NB4 (cell line): Measurements from ENCODE around the gene DYNLL2.
A peak's percentile ranks its signal among the peaks of the same experiment; 100 is the strongest.
"Not testable (repeated sequence)": the region's sequence is repeated elsewhere in the genome, so short reads cannot be mapped to it uniquely, and the experiment has no call there.

Experiments used
- DNase-seq: peaks from one replicate; pipeline ENCODE4 v3.0.0; 2010; ENCODE audit warnings: low read depth
- H3K4me3 ChIP-seq: one replicate; pipeline ENCODE4 v1.5.1; 2011; ENCODE audit warnings: mild to moderate bottlenecking, low read depth, low read length, moderate library complexity
- MYC ChIP-seq: IDR thresholded peaks from 2 replicates; pipeline ENCODE4 v1.6.1; 2011; ENCODE audit warnings: low read depth, low read length
- POLR2A ChIP-seq: IDR thresholded peaks from 2 replicates; pipeline ENCODE4 v1.6.1; 2011; ENCODE audit warnings: mild to moderate bottlenecking; ENCODE audit not compliant: insufficient read length; ENCODE audit errors: extremely low read depth
- TF ChIP-seq, protein P1 (sequence below): IDR thresholded peaks from 2 replicates; pipeline ENCODE4 v1.6.1; 2011; ENCODE audit warnings: low read depth, low read length
- TF ChIP-seq, protein P2 (sequence below): IDR thresholded peaks from one replicate; pipeline ENCODE4 v1.5.1; 2012; ENCODE audit warnings: low read depth, low read length

Gene DYNLL2

DNA sequence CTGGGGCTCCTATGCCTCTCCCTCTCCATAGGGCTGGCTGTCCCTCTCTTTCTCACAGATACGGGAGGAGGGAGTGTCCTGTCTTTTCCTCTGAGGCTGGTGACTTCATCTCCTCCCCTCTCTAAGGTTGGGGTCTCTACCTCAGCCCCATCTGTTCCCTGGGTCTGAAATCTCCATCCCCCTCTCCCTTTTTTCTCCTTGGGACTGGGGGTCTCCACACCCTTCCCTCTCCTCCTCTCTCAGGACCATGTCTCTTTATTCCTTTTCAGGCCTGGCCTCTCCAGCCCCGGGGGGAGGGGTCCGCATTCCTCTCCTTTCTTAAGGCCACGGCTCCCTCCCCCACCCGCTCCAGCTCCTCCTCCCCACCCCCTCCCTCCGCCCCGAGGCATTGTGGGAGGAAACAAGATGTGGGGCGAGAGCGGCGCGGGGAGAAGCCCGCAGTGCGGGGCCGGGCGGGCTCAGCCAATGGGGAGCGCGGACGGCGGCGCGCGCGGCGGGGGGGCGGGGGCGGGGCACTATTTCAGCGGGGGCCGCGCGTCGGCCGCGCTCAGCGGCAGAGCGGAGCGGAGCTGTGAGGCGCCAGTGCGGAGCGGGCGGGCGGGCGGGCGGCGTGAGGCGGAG, at the start of gene DYNLL2:
Gene DYNLL2, plus strand, starts transcription at position 550 of the 621 bp plus-strand sequence. CDS start 3,672 bp downstream, outside the sequence.
- DNase-seq = peak; percentile 89
- H3K4me3 ChIP-seq = peak within 1 kb of the TSS; percentile 80

DNA sequence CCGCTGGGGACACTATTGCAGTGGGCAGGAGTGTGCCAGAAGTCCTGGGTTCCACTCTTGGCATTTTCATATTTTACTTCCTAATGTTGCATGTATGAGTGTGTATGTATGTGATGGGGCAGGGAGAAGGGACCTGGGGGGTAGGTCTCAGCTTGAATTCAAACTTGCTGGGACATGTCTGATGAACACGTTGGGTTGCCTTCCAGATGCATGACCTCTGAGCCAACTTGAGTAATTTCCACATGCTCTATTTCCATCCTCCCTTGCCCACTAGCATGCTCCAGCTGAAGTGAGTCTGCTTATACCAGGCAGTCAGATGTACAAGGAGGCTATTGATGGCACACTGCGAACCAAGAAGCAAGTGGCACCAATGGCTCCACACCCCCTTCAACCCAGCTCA, 43.2 kb upstream of the DYNLL2 start:
- DNase-seq = no peak
- TF ChIP-seq, protein P1, sequence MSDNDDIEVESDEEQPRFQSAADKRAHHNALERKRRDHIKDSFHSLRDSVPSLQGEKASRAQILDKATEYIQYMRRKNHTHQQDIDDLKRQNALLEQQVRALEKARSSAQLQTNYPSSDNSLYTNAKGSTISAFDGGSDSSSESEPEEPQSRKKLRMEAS = no peak
- TF ChIP-seq MYC (no peak), POLR2A (no peak)
- TF ChIP-seq, protein P2, sequence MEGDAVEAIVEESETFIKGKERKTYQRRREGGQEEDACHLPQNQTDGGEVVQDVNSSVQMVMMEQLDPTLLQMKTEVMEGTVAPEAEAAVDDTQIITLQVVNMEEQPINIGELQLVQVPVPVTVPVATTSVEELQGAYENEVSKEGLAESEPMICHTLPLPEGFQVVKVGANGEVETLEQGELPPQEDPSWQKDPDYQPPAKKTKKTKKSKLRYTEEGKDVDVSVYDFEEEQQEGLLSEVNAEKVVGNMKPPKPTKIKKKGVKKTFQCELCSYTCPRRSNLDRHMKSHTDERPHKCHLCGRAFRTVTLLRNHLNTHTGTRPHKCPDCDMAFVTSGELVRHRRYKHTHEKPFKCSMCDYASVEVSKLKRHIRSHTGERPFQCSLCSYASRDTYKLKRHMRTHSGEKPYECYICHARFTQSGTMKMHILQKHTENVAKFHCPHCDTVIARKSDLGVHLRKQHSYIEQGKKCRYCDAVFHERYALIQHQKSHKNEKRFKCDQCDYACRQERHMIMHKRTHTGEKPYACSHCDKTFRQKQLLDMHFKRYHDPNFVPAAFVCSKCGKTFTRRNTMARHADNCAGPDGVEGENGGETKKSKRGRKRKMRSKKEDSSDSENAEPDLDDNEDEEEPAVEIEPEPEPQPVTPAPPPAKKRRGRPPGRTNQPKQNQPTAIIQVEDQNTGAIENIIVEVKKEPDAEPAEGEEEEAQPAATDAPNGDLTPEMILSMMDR = no peak
- no peak overlapping the region for H3K4me3 ChIP-seq

More for the DNA sequence above, at the start of gene DYNLL2:
- peak; percentile 38 for TF ChIP-seq POLR2A
- TF ChIP-seq, protein P2 = no peak

DNA sequence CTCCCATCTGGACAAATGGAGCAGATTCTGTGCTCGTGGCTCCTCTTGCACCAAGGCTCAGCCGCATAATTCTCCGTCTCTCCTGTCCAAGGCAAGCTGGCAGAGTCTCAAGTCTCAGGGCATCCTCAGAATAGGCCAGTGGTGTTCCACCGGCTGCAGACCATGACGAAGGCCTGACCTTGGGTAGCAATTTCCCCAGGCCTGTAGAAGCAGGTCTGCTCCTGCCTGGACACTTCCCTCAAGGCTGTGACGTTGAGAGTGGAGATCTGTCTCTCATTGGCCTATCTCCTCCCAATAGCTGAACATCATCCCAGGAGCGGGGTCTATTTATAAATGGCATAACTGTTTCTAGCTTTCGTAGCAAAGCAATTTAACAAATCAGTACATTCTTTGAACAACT, 42.8 kb upstream of the DYNLL2 start:
- no peak for DNase-seq
- TF ChIP-seq POLR2A (no peak), MYC (no peak)
- TF ChIP-seq, protein P1 = no peak
- TF ChIP-seq, protein P2 = no peak

DNA sequence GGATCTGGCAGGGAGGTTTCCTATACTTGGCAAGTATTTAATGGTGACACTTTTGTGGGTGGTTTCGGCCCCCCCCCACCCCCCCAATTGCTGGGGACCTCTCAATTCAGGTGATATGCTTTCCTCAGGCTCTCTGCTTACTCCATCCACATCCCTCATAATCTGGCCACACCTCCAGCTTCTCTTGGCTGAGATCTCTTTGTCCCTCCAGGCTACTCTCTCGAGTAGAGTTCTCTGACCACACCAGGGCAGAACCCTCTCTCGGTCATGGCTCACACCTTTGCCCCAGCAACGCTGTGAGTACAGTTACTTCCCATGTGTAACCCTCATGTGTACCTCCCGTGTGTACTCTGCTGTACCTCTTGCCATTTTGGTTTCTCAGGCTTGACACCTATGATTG, 42.1 kb upstream of the DYNLL2 start:
- no peak for DNase-seq
- TF ChIP-seq MYC (no peak), POLR2A (no peak)
- no peak overlapping the region for H3K4me3 ChIP-seq

More for the DNA sequence above, 42.8 kb upstream of the DYNLL2 start:
- no peak overlapping the region for H3K4me3 ChIP-seq

DNA sequence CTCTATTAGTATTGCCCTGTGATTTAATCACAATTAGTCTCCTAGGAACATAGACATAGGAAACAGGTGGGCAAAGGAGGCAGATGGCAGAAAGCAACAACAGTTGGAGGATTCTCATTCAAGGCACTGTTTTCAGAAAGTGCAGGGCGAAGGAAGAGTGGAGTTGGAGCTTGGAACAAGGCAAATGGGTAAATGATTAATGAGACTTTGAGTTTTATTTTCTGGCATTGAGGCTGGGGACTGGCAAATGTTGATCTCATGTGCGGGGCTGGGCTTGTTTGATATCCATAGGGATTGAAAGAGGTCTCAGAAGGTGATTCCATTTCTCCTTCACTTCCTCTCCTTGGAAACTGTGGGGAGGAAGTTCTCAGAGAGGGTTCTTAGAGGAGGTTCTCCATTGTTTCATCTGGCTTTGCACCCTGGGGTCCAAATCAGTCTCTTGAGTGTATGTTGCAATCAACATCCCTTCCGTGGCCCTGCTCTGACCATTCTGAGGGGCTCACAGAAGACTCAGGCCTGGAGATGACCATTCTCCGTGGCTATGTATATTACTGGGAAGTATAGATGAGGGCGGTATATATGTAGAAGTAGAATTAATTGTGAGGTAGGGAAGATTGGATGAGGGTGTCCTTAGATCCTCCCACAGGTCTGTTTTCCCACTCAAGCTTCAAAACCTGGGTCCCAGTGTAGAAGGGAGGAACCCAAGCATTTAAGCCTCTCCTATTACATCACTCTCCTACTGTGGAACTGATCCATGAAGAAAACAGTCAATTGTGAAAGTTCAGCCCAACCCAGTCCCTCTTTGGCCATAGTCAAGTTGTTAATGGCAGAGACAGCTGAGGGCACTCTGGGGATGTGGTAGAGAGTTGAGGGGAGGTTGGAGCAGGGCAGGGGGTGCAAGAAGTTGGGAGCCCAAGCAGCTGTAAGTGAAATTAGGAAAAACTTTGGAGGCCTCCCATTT, 39.7 kb upstream of the DYNLL2 start:
- no peak for DNase-seq
- H3K4me3 ChIP-seq = no peak overlapping the region
- TF ChIP-seq POLR2A (no peak), MYC (no peak)
- TF ChIP-seq, protein P2 = no peak
- TF ChIP-seq, protein P1 = no peak

DNA sequence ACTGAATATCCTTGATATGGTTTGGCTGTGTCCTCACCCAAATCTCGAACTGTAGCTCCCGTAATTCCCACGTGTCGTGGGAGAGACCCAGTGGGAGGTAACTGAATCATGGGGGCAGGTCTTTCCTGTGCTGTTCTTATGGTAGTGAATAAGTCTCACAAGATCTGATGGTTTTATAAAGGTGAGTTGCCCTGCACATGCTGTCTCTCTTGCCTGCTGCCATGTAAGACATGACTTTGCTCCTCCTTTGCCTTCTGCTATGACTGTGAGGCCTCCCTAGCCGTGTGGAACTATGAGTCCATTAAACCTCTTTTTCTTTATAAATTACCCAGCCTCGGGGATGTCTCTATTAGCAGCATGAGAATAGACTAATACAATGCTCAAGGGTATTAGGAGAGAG, 39.0 kb upstream of the DYNLL2 start:
- DNase-seq, H3K4me3 ChIP-seq: not testable (repeated sequence)
